Measurements from ENCODE around the gene RIC8A. TPM values are rescaled to one million over a fixed set of nuclear protein-coding genes. Genes with fewer than 3 reads are reported as not detected.

Gene RIC8A
- total RNA-seq, 1 donor from 2014 or later, result 157 TPM

GRCh38 chr11:235180-235579 lies 27.7 kb downstream of the RIC8A start:
- Histone ChIP-seq H3K9me3 (ENCODE audit: insufficient read depth, low read depth, low read length) (no peaks in the 10 kb centered on the region), H3K4me3 (ENCODE audit: insufficient read depth, low read depth, low read length) (peak overlapping the region; percentile 81), H3K27ac (ENCODE audit: low read depth, low read length) (no peak overlapping the region), H3K27me3 (ENCODE audit: insufficient read depth, low read length) (no peaks in the 10 kb centered on the region), H2AFZ (ENCODE audit: low read depth, low read length) (no peak overlapping the region), H4K20me1 (ENCODE audit: insufficient read depth, low read length) (peaks cover 26% of the 10 kb centered on the region), H3K36me3 (ENCODE audit: insufficient read depth, low read length) (no peaks in the 10 kb centered on the region), H3K9ac (ENCODE audit: low read length) (peak overlapping the region; percentile 80), H3K4me2 (ENCODE audit: low read length) (peak overlapping the region; percentile 90), H3K79me2 (ENCODE audit: insufficient read depth, low read length) (peaks cover 41% of the 10 kb centered on the region), H3K4me1 (ENCODE audit: insufficient read depth, low read length) (peaks cover 3% of the 10 kb centered on the region)
- Mint-ChIP-seq H3K36me3 (ENCODE audit: low read depth, unreplicated experiment) (peaks cover 7% of the 10 kb centered on the region), H3K4me3 (ENCODE audit: unreplicated experiment) (peak overlapping the region; percentile 91), H3K27me3 (ENCODE audit: low read depth, unreplicated experiment) (no peaks in the 10 kb centered on the region), H3K9me3 (ENCODE audit: unreplicated experiment) (no peaks in the 10 kb centered on the region), H3K4me1 (ENCODE audit: low read depth, unreplicated experiment) (peaks cover 11% of the 10 kb centered on the region), H3K27ac (ENCODE audit: unreplicated experiment) (peak overlapping the region; percentile 38)
- FAIRE-seq (no peak), DNase-seq (ENCODE audit: low read depth) (no peak)
- TF ChIP-seq, protein P1, sequence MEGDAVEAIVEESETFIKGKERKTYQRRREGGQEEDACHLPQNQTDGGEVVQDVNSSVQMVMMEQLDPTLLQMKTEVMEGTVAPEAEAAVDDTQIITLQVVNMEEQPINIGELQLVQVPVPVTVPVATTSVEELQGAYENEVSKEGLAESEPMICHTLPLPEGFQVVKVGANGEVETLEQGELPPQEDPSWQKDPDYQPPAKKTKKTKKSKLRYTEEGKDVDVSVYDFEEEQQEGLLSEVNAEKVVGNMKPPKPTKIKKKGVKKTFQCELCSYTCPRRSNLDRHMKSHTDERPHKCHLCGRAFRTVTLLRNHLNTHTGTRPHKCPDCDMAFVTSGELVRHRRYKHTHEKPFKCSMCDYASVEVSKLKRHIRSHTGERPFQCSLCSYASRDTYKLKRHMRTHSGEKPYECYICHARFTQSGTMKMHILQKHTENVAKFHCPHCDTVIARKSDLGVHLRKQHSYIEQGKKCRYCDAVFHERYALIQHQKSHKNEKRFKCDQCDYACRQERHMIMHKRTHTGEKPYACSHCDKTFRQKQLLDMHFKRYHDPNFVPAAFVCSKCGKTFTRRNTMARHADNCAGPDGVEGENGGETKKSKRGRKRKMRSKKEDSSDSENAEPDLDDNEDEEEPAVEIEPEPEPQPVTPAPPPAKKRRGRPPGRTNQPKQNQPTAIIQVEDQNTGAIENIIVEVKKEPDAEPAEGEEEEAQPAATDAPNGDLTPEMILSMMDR (IDR thresholded peaks at IDR 0.05; ENCODE audit: insufficient read depth, low read depth, low read length), result no peak
- TF ChIP-seq EZH2 (IDR thresholded peaks at IDR 0.05; ENCODE audit: insufficient read depth, low read length), result no peak

DNA sequence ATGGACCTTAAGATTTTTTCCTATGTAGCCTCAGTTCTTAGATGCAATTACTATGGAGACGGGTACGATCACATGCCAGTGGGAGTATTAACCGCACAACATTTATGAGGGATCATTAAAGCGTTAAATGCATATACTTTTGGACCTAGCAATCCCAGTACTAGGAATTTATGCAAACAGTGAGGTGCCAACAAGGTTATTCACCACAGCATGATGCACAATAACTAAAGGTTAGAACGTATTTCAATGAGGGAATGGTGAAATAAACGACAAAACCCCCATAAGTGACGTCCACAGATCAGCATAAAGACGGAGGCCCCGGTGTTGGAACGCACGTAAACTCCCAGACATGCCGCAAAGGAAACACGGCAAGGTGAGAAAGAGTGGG lies 28.1 kb downstream of the RIC8A start:
- Histone ChIP-seq H2AFZ (ENCODE audit: low read depth, low read length) (peak overlapping the region; percentile 86), H3K9ac (ENCODE audit: low read length) (peak overlapping the region; percentile 80), H3K79me2 (ENCODE audit: insufficient read depth, low read length) (peaks cover 46% of the 10 kb centered on the region), H3K36me3 (ENCODE audit: insufficient read depth, low read length) (no peaks in the 10 kb centered on the region), H3K27ac (ENCODE audit: low read depth, low read length) (peak overlapping the region; percentile 57), H3K4me3 (ENCODE audit: insufficient read depth, low read depth, low read length) (peak overlapping the region; percentile 81), H3K27me3 (ENCODE audit: insufficient read depth, low read length) (no peaks in the 10 kb centered on the region), H3K4me1 (ENCODE audit: insufficient read depth, low read length) (peaks cover 3% of the 10 kb centered on the region), H3K4me2 (ENCODE audit: low read length) (peak overlapping the region; percentile 90), H3K9me3 (ENCODE audit: insufficient read depth, low read depth, low read length) (no peaks in the 10 kb centered on the region), H4K20me1 (ENCODE audit: insufficient read depth, low read length) (peaks cover 28% of the 10 kb centered on the region)
- Mint-ChIP-seq H3K36me3 (ENCODE audit: low read depth, unreplicated experiment) (peaks cover 7% of the 10 kb centered on the region), H3K27me3 (ENCODE audit: low read depth, unreplicated experiment) (no peaks in the 10 kb centered on the region), H3K4me1 (ENCODE audit: low read depth, unreplicated experiment) (peaks cover 11% of the 10 kb centered on the region), H3K4me3 (ENCODE audit: unreplicated experiment) (peak overlapping the region; percentile 91), H3K27ac (ENCODE audit: unreplicated experiment) (peak overlapping the region; percentile 38), H3K9me3 (ENCODE audit: unreplicated experiment) (no peaks in the 10 kb centered on the region)
- FAIRE-seq, result no peak
- no peak for TF ChIP-seq EZH2 (IDR thresholded peaks at IDR 0.05; ENCODE audit: insufficient read depth, low read length)
- TF ChIP-seq, protein P1 (IDR thresholded peaks at IDR 0.05; ENCODE audit: insufficient read depth, low read depth, low read length), result no peak
- no peak for DNase-seq (ENCODE audit: low read depth)

GRCh38 chr11:235997-236773 lies 28.7 kb downstream of the RIC8A start, which contains the start of gene SIRT3:
Gene SIRT3, minus strand, starts transcription at chr11:236342. Its CDS starts 14 bp downstream, at chr11:236328.
- peaks cover 11% of the 10 kb centered on the region for H3K4me1 Mint-ChIP-seq (ENCODE audit: low read depth, unreplicated experiment)
- peaks cover 32% of the 10 kb centered on the region for H4K20me1 ChIP-seq (ENCODE audit: insufficient read depth, low read length)
- peak within 1 kb of the TSS; percentile 95 for H3K4me3 ChIP-seq (ENCODE audit: insufficient read depth, low read depth, low read length)
- H3K79me2 ChIP-seq (ENCODE audit: insufficient read depth, low read length), result peaks cover 48% of the 10 kb centered on the region
- no peaks in the 10 kb centered on the region for H3K9me3 ChIP-seq (ENCODE audit: insufficient read depth, low read depth, low read length)
- H3K4me3 Mint-ChIP-seq (ENCODE audit: unreplicated experiment), result peak within 1 kb of the TSS; percentile 95
- peak within 1 kb of the TSS; percentile 97 for H3K9ac ChIP-seq (ENCODE audit: low read length)
- FAIRE-seq (no peak), DNase-seq (ENCODE audit: low read depth) (peak; percentile 56)
- H3K27me3 Mint-ChIP-seq (ENCODE audit: low read depth, unreplicated experiment), result no peaks in the 10 kb centered on the region
- peak within 1 kb of the TSS; percentile 86 for H2AFZ ChIP-seq (ENCODE audit: low read depth, low read length)
- TF ChIP-seq EZH2 (IDR thresholded peaks at IDR 0.05; ENCODE audit: insufficient read depth, low read length), result no peak
- TF ChIP-seq, protein P1 (IDR thresholded peaks at IDR 0.05; ENCODE audit: insufficient read depth, low read depth, low read length), result no peak
- H3K27ac Mint-ChIP-seq (ENCODE audit: unreplicated experiment), result peak within 1 kb of the TSS; percentile 97
- H3K4me2 ChIP-seq (ENCODE audit: low read length), result peak within 1 kb of the TSS; percentile 96
- peak within 1 kb of the TSS; percentile 84 for H3K27ac ChIP-seq (ENCODE audit: low read depth, low read length)
- H3K27me3 ChIP-seq (ENCODE audit: insufficient read depth, low read length), result no peaks in the 10 kb centered on the region
- H3K36me3 Mint-ChIP-seq (ENCODE audit: low read depth, unreplicated experiment), result peaks cover 7% of the 10 kb centered on the region
- no peaks in the 10 kb centered on the region for H3K9me3 Mint-ChIP-seq (ENCODE audit: unreplicated experiment)
- H3K4me1 ChIP-seq (ENCODE audit: insufficient read depth, low read length), result peaks cover 3% of the 10 kb centered on the region
- no peaks in the 10 kb centered on the region for H3K36me3 ChIP-seq (ENCODE audit: insufficient read depth, low read length)
